Upper lobe of right lung (tissue), 1 donor: ENCODE measurements around the gene DCLRE1B. TPM values are rescaled to one million over a fixed set of nuclear protein-coding genes. Genes with fewer than 3 reads are reported as not detected.

Source experiments
- ATAC-seq: fragments of 200-7000 bp; cut with Tn5 transposase; one replicate; pipeline ENCODE4 v1.9.1; 2020; ENCODE audit warnings: mild to moderate bottlenecking, moderate library complexity
- DNase-seq: peaks from one replicate; pipeline ENCODE4 v3.0.0-alpha.2; 2020
- H3K27ac ChIP-seq: fragments of 200-600 bp; one replicate; pipeline ENCODE4 v1.8.0; 2022
- H3K27me3 ChIP-seq: fragments of 200-600 bp; one replicate; pipeline ENCODE4 v1.8.0; 2022; ENCODE audit warnings: mild to moderate bottlenecking
- H3K36me3 ChIP-seq: fragments of 200-600 bp; one replicate; pipeline ENCODE4 v1.8.0; 2022
- H3K4me1 ChIP-seq: fragments of 200-600 bp; one replicate; pipeline ENCODE4 v1.8.0; 2022
- H3K4me3 ChIP-seq: fragments of 200-600 bp; one replicate; pipeline ENCODE4 v1.8.0; 2022; ENCODE audit warnings: mild to moderate bottlenecking
- H3K9me3 ChIP-seq: fragments of 200-600 bp; one replicate; pipeline ENCODE4 v1.8.0; 2022
- CTCF ChIP-seq: fragments of 200-600 bp; IDR thresholded peaks from one replicate; pipeline ENCODE4 v1.8.0; 2022; ENCODE audit warnings: antibody characterized with exemption
- intact Hi-C: fragments of 100-400 bp; cut with DNase I; formaldehyde crosslinking; loops from one replicate; pipeline ENCODE4 v1.11.0; 2022
- total RNA-seq: library from RNA; stranded (reverse); fragmentation: NEBNext Ultra II Directional; extraction: Animal tissue kit (Norgen Biotek cat#: 25700); gene quantifications from one replicate; pipeline ENCODE4 v1.2.1, GENCODE V29; 2021
- donor health status: DM: no; HTN: yes; CAD: no; lungs with severe emphysema.

DCLRE1B gene
- total RNA-seq, 1 donor from 2014 or later, result 6.6 TPM

DNA sequence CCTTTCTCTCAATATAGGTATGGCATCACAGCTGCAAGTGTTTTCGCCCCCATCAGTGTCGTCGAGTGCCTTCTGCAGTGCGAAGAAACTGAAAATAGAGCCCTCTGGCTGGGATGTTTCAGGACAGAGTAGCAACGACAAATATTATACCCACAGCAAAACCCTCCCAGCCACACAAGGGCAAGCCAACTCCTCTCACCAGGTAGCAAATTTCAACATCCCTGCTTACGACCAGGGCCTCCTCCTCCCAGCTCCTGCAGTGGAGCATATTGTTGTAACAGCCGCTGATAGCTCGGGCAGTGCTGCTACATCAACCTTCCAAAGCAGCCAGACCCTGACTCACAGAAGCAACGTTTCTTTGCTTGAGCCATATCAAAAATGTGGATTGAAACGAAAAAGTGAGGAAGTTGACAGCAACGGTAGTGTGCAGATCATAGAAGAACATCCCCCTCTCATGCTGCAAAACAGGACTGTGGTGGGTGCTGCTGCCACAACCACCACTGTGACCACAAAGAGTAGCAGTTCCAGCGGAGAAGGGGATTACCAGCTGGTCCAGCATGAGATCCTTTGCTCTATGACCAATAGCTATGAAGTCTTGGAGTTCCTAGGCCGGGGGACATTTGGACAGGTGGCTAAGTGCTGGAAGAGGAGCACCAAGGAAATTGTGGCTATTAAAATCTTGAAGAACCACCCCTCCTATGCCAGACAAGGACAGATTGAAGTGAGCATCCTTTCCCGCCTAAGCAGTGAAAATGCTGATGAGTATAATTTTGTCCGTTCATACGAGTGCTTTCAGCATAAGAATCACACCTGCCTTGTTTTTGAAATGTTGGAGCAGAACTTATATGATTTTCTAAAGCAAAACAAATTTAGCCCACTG is 35.5 kb downstream of the DCLRE1B start:
- ATAC-seq (no peak), DNase-seq (no peak)
- Histone ChIP-seq H3K9me3 (no peaks in the 10 kb centered on the region), H3K27ac (peak overlapping the region; percentile 7), H3K36me3 (peaks cover 26% of the 10 kb centered on the region), H3K4me1 (peaks cover 29% of the 10 kb centered on the region), H3K4me3 (no peak overlapping the region), H3K27me3 (no peaks in the 10 kb centered on the region)
- TF ChIP-seq CTCF, result no peak
- intact Hi-C loops, result no loop called here

GRCh38 chr1:113941245-113941559 is 36.1 kb downstream of the DCLRE1B start:
- no peak overlapping the region for H3K4me3 ChIP-seq
- intact Hi-C loops, result no loop called here
- ATAC-seq (no peak), DNase-seq (no peak)
- peaks cover 28% of the 10 kb centered on the region for H3K4me1 ChIP-seq
- H3K27ac ChIP-seq, result no peak overlapping the region
- no peaks in the 10 kb centered on the region for H3K27me3 ChIP-seq
- H3K9me3 ChIP-seq, result no peaks in the 10 kb centered on the region
- peaks cover 26% of the 10 kb centered on the region for H3K36me3 ChIP-seq
- no peak for TF ChIP-seq CTCF

DNA sequence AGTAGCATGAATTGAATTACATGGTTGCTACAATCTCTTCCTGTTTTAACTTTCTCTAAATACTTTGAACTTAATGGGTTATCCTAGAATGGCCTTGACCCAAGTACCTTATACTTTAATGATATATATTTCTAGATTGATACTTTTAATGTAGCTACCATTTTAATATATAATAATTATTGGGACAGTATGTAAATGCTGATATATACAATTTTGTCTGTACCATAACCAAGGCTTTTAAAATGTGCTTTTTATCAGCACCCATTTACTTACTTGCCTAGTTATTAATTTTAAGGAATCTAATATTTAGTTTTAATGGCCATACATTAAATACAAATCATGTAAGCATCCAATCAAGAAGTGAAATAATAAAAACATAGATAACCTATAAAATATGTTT is 37.4 kb downstream of the DCLRE1B start:
- DNase-seq (no peak), ATAC-seq (no peak)
- Histone ChIP-seq H3K9me3 (no peaks in the 10 kb centered on the region), H3K27ac (no peak overlapping the region), H3K4me1 (peaks cover 28% of the 10 kb centered on the region), H3K27me3 (no peaks in the 10 kb centered on the region), H3K36me3 (peaks cover 26% of the 10 kb centered on the region), H3K4me3 (no peak overlapping the region)
- TF ChIP-seq CTCF, result no peak
- intact Hi-C loops, result no loop called here

DNA sequence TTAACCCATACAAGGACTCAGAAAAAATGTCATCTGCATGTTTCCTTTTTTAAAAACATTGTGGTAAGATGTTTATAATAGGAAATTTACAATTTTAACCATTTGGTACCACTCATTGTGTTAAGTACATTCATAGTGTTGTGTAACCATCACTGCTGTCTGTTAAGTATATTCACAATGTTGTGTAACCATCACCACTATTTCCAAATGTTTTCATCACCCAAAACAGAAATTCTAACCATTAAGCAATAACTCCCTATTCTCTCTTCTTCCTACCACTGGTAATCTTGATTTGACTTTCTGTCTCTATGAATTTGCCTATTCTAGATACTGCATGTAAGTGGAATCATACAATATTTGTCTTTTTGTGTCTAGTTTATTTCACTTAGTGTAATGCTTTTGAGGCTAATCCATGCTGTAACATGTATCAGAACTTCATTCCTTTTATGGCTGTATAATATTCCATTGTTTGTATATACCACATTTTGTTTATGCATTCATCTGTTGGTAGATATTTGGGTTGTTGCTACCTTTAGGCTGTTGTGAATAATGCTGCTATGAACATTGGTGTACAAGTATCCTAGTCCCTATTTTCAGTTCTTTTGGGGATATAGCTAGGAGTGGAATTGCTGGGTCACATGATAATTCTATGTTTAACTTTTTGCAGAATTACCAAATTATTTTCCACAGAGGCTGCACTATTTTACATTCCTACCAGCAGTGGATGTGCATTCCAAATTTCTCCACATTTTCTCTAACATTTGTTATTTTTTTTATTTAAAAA is 38.1 kb downstream of the DCLRE1B start:
- H3K4me1 ChIP-seq, result peaks cover 35% of the 10 kb centered on the region

DNA sequence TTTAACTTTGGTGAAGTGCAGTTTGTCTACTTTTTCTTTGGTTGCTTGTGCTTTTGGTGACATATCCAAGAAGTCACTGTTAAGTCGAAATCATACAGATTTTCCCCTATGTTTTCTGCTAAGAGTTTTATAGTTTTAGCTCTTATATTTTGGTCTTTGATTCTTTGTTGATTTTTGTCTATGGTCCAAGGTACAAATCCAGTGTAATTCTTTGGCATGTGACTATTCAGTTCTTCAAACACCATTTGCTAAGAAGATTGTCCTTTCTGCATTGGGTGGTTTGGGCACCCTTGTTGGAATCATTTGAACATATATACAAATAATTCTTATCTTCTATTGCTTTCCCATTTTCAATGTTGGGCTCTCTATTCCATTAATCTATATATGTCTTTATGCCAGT is 40.2 kb downstream of the DCLRE1B start:
- no peak for ATAC-seq
- peaks cover 24% of the 10 kb centered on the region for H3K36me3 ChIP-seq
- intact Hi-C loops, result no loop called here
- H3K4me1 ChIP-seq, result peaks cover 34% of the 10 kb centered on the region
- H3K27me3 ChIP-seq, result no peaks in the 10 kb centered on the region
- H3K27ac ChIP-seq, result no peak overlapping the region
- no peak for TF ChIP-seq CTCF
- no peak overlapping the region for H3K4me3 ChIP-seq
- DNase-seq, result no peak
- no peaks in the 10 kb centered on the region for H3K9me3 ChIP-seq

More for the DNA sequence above, 38.1 kb downstream of the DCLRE1B start:
- H3K4me3 ChIP-seq, result no peak overlapping the region
- H3K27me3 ChIP-seq, result no peaks in the 10 kb centered on the region
- intact Hi-C loops, result no loop called here
- no peak for TF ChIP-seq CTCF
- no peak overlapping the region for H3K27ac ChIP-seq
- DNase-seq, result no peak
- peaks cover 26% of the 10 kb centered on the region for H3K36me3 ChIP-seq
- peak; percentile 30 for ATAC-seq
- no peaks in the 10 kb centered on the region for H3K9me3 ChIP-seq
